GM12864 (cell line): Measurements from ENCODE around the gene TLE4.
A peak's percentile ranks its signal among the peaks of the same experiment; 100 is the strongest.

Experiments used
- DNase-seq: peaks from one replicate; pipeline ENCODE4 v3.0.0-alpha.2; 2011; ENCODE audit warnings: low read depth
- H3K4me3 ChIP-seq: 2 replicates; pipeline ENCODE4 v1.5.1; 2011; ENCODE audit warnings: mild to moderate bottlenecking, low read depth, low read length, control low read depth
- TF ChIP-seq, protein P1 (sequence below): IDR thresholded peaks from 2 replicates; pipeline ENCODE4 v1.5.1; 2011; ENCODE audit warnings: low read depth, mild to moderate bottlenecking, moderate library complexity, low read length, control low read depth, inconsistent platforms; ENCODE audit errors: missing control alignments

TLE4 gene

DNA sequence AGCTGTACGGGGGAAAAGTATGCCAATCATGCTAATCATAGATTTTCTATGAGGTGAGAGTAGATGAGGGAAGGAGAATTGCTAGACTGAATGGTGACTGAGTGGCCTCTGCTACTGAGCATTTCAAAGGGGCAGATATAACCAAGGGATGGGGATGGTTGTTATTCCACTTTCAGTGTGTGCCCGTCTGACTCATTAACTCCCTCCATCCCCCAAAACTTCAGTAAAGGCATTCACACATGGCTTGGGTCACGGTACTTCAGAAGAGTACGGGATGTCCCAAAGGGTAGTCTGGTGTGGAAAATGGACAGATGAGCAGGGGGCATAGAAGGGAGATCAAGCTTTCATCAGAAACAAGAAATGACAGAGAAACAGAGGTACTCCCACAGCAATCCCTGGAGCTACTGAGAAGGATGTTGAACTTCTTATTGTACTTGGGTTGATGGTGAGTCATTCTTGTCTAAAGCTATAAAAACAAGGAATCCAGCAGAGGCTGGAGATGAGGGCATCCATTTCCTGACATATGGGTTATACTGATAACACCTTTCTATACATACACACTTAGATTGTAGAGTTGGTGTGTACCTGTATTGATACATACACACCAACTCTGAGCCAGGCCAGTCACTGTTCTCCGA is 8.9 kb upstream of the TLE4 start:
- H3K4me3 ChIP-seq: no peak overlapping the region
- no peak for DNase-seq

DNA sequence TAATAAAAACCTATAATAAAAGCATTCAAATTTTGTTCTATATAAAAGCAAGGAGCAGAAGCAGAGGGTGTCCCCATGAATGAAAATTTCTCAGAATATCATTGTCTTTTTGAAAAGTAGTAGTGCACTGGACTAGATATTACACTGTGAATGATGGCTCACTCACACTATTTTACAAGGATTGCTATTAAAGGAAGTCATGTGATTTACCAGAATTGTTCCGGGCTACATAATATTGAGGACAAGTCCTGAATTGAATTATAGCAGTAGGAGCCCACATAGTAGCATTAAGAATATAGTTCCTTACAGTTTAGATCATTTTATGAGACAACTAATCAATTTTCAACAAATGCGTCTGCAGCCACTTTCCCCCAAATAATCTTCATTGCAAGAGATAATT is 7.7 kb upstream of the TLE4 start:
- H3K4me3 ChIP-seq: no peak overlapping the region
- TF ChIP-seq, protein P1, sequence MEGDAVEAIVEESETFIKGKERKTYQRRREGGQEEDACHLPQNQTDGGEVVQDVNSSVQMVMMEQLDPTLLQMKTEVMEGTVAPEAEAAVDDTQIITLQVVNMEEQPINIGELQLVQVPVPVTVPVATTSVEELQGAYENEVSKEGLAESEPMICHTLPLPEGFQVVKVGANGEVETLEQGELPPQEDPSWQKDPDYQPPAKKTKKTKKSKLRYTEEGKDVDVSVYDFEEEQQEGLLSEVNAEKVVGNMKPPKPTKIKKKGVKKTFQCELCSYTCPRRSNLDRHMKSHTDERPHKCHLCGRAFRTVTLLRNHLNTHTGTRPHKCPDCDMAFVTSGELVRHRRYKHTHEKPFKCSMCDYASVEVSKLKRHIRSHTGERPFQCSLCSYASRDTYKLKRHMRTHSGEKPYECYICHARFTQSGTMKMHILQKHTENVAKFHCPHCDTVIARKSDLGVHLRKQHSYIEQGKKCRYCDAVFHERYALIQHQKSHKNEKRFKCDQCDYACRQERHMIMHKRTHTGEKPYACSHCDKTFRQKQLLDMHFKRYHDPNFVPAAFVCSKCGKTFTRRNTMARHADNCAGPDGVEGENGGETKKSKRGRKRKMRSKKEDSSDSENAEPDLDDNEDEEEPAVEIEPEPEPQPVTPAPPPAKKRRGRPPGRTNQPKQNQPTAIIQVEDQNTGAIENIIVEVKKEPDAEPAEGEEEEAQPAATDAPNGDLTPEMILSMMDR: no peak
- DNase-seq: no peak

More for the DNA sequence above, 8.9 kb upstream of the TLE4 start:
- TF ChIP-seq, protein P1: no peak

DNA sequence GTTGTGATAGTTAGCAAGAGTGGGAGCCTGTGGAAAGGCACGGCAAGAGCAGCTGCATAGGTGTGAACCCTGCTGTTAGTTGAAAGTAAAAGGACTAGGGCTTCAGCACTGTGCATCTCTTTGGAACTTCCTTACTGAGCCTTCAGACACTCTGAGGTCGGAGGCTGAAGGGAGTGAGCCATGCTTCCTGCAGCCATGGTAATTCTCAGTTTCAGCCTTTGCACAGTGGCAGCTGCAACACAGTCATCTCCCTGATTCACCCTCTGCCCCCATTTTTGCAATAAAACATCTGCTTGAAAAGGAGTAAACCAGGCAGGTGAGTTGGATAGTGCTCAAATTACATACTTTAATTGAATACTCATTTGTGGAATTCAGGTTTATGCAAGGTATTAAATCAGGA is 6.5 kb upstream of the TLE4 start:
- DNase-seq: peak; percentile 67
- TF ChIP-seq, protein P1: no peak
- H3K4me3 ChIP-seq: no peak overlapping the region

DNA sequence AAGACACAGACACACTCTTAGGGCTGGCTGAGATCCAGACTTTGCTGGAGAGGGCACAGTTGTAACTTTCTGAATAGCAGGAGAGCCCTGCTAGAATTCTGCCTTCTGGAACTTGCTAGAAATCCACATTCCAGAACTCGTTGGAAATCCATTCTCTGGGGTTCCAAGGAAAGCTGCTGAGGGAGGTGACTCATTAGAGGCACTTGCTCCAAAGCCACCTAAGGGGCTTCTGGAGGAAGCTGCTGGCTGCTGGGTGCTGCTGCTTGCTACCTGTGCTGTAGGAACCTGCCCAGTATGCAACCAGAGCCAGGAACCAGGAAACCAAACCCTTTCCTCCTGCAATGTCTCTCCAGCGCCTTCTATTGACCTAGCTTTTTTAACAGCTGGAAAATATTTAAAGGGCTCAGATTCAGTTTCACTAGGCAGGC is 4.1 kb upstream of the TLE4 start:
- TF ChIP-seq, protein P1: peak; percentile 7
- DNase-seq: no peak

DNA sequence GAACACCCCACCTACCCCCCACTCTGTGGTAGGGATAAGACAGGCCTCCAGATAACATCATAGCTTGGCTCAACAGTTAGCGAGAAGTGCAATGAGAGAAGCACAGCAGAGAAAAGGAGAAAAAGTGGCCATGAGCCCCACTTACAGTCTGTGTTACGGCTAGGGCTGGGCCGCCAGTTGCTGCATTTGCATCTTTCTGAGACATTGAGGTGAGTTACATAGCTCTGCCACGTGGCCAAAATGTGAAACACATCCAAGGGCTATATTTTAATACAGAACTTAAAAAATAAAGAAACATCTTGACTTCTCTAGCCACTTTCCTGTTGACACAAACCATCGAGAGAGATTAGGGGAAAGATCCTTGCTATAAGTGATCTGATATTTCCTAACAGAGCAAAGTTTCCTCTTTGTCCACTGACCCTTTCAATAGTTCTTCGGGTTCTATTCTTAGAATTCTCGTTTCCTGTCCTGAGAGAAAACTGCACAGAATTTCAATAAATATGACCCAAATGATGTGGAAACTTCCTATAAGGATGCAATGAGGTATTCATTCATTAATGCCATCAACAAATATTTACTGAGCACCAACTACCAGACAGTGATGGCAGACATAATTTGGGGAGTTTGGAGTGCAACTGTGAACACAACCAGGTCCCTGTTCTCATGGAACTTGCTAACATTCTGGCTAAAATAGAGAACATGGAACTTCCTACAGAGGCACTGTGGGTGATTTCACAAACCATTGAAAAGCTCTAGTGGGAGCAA is 3.2 kb upstream of the TLE4 start:
- H3K4me3 ChIP-seq: no peak overlapping the region
- TF ChIP-seq, protein P1: peak; percentile 27
- DNase-seq: no peak

More for the DNA sequence above, 4.1 kb upstream of the TLE4 start:
- no peak overlapping the region for H3K4me3 ChIP-seq

DNA sequence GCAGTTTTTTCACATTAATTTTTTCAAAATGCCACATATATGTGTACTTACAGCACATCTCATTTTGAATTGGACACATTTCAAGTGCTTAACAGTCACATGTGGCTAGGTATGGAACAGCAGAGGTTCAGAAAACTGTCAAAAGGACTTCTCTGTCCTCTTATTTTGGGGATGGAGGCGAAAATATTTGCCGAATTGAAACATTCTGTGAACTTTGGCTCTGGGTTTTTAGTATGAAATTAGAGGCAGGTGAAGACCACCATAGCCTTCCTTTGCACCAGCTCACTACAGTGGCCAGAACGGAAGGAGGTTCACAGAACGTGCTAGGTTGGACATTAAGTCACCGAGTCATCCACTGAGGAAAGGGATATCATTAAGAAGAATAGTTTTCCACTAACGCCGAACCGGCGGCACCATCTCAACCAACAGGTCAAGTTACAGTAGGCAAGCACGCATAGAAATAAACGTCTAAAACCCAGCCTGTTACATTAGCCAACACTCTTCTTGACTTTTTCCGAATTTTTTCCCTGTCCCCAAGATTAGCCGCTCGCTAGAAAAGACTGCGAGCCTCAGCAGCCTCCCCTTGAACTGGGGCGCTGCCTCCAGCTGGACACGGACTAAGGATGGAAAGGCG is 1.8 kb upstream of the TLE4 start:
- DNase-seq: no peak

More for the DNA sequence above, 1.8 kb upstream of the TLE4 start:
- TF ChIP-seq, protein P1: no peak
- peak overlapping the region; percentile 70 for H3K4me3 ChIP-seq
